ENCODE measurements around the gene GTF2A1.

Gene GTF2A1

DNA sequence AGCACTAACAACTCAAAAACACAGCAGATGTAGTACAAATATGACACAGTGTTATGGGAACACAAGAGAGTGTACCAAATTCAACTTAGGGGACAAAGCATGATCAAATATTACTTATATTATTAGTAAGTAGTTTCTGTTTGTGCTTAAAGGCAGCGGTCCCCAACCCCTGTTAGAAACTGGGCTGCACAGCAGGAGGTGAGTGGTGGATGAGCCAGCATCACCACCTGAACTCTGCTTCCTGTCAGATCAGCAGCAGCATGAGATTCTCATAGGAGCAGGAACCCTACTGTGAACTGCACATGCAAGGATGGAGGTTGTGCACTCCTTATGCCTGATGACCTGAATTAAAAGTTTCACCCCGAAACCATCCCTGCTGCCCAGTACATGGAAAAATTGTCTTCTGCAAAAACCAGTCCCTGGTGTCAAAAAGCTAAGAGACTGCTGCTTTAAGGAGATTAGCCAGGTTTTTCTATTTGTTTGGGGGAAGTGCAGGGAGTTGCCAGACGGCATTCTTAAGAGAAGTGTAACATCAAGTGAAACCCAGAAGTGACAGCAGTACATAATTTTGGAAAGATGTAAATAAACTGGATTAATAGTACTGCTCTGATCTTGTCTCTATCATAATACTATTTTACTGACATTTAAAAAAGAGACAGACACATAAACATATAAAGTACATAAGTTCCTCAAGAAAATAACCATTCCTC is 26.7 kb downstream of the GTF2A1 start:
- no peak for TF ChIP-seq JUND (IDR thresholded peaks at IDR 0.05; ENCODE audit: low read depth)
- DNase-seq (ENCODE audit: low read depth in 1 of 2, low spot score in 1 of 2) = peak in 1 of 2 experiments; percentile 19
- in situ Hi-C loops (cut with HindIII; ENCODE audit: low pct_unique_long_range_greater_than_20kb, low sequenced_read_pairs) = no loop called here

DNA sequence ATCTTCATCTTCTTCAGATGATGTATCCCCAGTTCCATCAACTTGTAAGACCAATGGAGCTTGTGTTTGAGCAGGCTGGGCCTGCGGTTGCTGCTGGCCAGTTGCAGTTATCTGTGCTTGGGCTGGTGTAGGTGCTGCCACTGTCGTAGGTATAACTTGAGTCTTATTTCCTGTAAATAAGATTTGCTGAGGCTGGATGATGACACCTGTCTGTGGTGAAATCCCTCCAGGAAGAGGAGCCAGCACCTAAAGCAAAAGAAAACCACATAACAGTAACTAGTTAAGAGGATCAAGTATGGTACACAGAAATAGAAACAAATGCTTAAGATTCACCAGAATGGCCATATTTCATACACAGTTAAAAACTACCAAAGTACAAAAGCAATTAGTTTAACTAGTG is 28.2 kb downstream of the GTF2A1 start:
- DNase-seq (ENCODE audit: low read depth in 1 of 2, low spot score in 1 of 2) = no peak
- no peak for TF ChIP-seq JUND (IDR thresholded peaks at IDR 0.05; ENCODE audit: low read depth)
- in situ Hi-C loops (cut with HindIII; ENCODE audit: low pct_unique_long_range_greater_than_20kb, low sequenced_read_pairs) = no loop called here

DNA sequence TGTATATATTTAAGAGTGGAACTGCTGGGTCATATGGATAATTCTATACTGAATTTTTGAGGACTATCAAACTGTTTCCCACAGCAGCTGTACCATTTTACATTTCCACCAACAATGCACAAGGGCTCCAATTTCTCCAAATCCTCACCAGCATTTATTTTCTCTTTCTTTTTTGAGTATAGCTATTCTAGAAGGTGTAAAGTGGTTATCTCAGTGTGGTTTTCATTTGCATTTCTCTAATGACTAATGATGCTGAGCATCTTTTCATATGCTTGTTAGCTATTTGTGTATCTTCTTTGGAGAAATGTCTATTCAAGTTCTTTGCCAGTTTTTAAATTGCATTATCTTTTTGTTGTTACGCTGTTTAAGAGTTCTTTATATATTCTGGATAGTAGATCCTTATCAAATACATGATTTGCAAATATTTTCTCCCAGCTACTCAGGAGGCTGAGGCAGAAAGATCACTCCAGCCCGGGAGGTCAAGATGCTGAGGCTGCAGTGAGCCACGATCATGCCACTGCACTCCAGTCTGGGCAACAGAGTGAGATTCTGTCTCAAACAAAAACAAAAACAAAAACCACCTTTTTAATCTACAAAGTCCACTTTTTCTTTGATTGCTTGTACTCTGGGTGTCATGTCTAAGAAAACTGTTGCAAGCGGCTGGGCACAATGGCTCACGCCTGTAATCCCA is 32.8 kb downstream of the GTF2A1 start:
- in situ Hi-C loops (cut with HindIII; ENCODE audit: low pct_unique_long_range_greater_than_20kb, low sequenced_read_pairs) = no loop called here
- no peak for DNase-seq (ENCODE audit: low read depth in 1 of 2, low spot score in 1 of 2)
- no peak for TF ChIP-seq JUND (IDR thresholded peaks at IDR 0.05; ENCODE audit: low read depth)

DNA sequence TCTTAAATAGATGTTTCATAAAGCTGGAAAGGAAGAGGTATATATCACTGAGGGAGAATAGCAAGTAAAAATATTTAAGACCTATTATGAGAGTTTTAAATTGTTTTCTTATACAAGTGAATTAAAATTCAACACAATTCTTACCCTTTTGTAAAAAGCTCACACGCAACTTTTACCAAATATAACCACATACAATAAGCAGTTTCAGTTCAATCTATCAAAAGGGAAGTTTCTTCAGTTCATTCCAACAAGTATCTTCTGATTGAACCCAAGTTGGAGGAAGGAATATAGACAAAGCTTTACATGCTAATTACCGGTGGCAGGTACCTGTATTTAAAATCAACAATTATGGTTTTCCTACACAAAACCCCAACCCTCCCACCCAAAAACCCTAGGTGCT is 41.1 kb downstream of the GTF2A1 start:
- in situ Hi-C loops (cut with HindIII; ENCODE audit: low pct_unique_long_range_greater_than_20kb, low sequenced_read_pairs) = no loop called here
- DNase-seq (ENCODE audit: low read depth in 1 of 2, low spot score in 1 of 2) = no peak
- no peak for TF ChIP-seq JUND (IDR thresholded peaks at IDR 0.05; ENCODE audit: low read depth)

DNA sequence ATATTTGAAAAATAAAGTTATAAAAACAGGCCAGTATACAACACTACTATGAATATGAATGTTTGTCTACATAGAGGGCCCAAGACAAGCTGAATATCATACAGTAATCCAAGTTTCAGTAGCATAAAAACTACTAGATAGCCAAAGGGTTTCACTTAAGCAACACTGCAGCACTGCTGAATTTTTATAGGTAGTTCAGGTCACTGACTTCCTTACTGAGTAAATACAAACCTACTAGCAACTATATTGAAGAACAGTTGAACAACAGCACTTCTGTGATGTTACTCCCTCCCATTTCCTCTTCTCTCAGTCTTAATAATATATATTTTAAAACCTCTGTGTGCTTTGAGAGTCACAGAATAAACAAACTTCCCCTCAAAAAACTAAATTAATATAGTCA is 42.7 kb downstream of the GTF2A1 start:
- no peak for DNase-seq (ENCODE audit: low read depth in 1 of 2, low spot score in 1 of 2)
- no peak for TF ChIP-seq JUND (IDR thresholded peaks at IDR 0.05; ENCODE audit: low read depth)
- in situ Hi-C loops (cut with HindIII; ENCODE audit: low pct_unique_long_range_greater_than_20kb, low sequenced_read_pairs) = no loop called here

DNA sequence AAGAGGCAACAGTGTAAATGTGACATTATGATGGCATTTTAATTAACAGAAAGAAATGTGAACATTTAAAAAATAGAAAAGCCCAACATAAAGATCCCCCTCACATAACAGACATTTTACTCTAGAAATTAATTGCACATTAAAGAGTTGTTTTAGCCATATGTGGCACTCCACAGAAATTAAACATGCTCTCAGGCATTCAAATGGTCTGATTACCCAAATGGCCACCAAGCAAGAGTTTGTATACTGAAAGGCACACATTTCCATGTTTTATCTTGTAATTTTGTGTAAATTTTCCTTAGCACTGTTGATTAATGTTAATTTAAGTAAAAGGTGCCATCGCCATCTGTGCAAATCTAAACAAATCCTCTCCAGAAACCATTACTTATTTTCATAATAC is 43.5 kb downstream of the GTF2A1 start:
- no peak for DNase-seq (ENCODE audit: low read depth in 1 of 2, low spot score in 1 of 2)
- in situ Hi-C loops (cut with HindIII; ENCODE audit: low pct_unique_long_range_greater_than_20kb, low sequenced_read_pairs) = no loop called here
- TF ChIP-seq JUND (IDR thresholded peaks at IDR 0.05; ENCODE audit: low read depth) = no peak

DNA sequence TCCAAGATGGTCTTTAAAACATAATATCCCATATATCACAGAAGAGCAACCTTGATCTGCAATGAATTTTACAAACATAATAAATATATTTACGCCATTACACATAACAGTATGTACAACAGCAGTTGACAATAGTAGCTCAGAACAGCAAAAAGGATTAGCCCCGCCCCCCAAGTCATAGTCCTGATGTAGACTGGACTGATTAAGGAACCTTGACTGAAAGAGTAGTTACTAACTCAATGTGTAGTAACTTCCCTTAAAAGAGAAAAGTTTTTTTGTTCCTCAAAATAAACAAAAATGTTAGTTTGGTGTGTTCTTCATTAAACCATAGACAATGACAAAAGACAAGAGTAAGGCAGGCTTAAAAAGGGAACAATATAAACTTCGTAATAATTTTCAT is 44.5 kb downstream of the GTF2A1 start:
- DNase-seq (ENCODE audit: low read depth in 1 of 2, low spot score in 1 of 2) = no peak
- in situ Hi-C loops (cut with HindIII; ENCODE audit: low pct_unique_long_range_greater_than_20kb, low sequenced_read_pairs) = no loop called here
- no peak for TF ChIP-seq JUND (IDR thresholded peaks at IDR 0.05; ENCODE audit: low read depth)

DNA sequence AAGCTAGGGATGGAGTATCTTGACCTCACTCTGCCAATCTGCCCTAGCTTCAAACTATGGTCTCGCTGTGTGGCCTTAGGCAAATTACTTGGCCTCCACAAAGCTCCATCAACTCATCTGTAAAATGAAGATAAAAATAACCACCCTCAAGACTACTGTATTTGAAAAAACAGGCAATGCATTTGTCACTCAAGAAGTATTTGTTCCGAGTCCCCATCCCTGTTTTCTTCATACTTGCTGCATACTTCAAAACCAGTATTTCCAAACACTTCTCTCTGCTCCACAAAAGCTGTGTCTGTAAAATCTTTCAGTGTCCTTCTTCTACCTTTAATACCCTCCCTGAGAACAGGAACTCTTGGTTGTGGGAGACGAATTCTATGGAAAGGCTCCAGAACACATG is 47.9 kb downstream of the GTF2A1 start:
- no peak for DNase-seq (ENCODE audit: low read depth in 1 of 2, low spot score in 1 of 2)
- TF ChIP-seq JUND (IDR thresholded peaks at IDR 0.05; ENCODE audit: low read depth) = no peak
- in situ Hi-C loops (cut with HindIII; ENCODE audit: low pct_unique_long_range_greater_than_20kb, low sequenced_read_pairs) = no loop called here

DNA sequence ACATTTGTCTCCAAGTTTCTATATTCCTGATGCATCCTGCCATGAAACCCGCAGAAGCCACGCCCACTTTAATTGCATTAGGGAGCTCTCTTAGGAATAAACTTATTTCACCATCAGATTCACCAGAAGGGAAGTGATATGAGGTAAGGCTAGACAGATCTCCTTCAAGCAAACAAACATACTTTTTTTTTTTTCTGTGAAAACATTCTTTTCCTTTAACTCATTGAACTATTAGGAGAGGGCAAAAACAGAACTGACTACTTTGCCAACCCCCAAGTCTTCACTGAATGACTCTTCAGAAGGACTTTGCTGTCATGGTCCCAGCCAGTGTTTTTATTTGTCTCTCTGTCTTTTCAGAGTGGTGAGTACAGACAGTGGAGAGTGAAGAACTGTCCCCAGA is 48.4 kb downstream of the GTF2A1 start:
- TF ChIP-seq JUND (IDR thresholded peaks at IDR 0.05; ENCODE audit: low read depth) = no peak
- no peak for DNase-seq (ENCODE audit: low read depth in 1 of 2, low spot score in 1 of 2)
- in situ Hi-C loops (cut with HindIII; ENCODE audit: low pct_unique_long_range_greater_than_20kb, low sequenced_read_pairs) = no loop called here

DNA sequence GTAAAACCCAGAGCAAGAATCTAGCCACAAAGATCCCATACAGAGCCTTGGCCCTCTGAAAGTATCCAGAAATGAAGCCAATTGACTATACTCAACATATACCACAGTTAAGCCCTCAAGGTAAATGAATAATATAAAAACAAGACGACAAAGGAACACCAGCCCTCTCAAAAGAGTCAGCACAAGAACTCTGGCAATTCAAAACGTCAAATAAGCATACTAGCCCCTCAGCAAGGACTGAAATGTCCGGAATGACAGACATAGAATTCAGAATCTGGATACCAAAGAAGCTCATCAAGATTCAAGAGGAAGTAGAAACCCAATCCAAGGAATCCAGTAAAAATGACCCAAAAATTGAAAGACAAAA is 49.9 kb downstream of the GTF2A1 start:
- in situ Hi-C loops (cut with HindIII; ENCODE audit: low pct_unique_long_range_greater_than_20kb, low sequenced_read_pairs) = no loop called here
- DNase-seq (ENCODE audit: low read depth in 1 of 2, low spot score in 1 of 2) = no peak
- TF ChIP-seq JUND (IDR thresholded peaks at IDR 0.05; ENCODE audit: low read depth) = no peak

DNA sequence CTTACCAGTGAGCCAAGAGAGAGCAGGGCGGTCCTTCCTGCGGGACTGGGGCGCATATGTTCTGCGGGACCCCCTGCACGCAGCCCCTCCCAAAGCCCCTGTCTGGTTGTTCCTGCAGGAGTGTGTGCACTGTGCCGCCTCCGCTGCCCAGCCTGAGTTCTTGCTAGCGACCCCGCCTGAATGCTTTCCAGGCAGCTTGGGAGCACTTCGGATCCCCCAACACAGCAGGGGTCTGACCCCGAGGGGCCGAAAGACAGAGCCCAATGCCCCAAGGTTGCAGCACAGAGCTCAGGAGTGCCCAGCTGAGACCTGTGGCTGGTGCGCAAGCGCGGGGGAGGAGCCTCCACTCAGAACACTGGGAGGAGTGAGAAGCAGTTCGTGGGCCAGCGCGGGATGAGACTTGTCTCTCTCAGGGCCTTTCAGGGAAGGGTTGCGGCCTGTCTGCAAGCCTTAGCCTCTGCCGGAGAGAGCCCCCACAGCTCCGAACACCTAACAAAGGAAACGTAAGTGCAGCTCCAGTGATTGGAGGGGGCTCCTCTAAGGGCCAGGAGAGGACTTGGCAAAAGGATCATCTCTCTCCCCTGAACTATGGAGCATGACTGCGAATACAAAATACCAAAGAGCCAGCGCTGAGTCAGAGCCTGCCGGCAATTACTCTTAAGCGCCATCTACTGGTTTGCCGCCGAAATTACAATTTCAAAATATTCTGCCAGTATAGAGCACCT is 50.5 kb downstream of the GTF2A1 start:
- in situ Hi-C loops (cut with HindIII; ENCODE audit: low pct_unique_long_range_greater_than_20kb, low sequenced_read_pairs) = no loop called here

DNA sequence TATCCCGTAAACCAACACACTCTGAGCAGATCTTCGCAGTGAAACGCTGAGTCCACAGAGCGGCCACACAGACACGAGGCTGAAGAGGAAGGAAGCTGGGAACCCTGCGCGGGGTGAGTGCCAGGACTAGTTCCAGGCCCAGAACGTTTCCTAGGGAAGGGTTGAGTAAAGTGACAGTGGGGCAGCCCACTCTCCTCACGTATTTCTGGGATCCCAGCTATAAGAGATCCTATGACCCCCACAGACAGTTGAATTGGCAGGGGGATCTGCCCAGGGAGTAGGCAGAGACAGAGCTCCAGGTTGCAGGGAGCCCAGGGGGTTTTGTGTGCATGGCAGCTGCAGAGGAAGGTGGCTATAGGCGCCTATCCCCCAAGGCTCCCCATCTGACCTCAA is 51.1 kb downstream of the GTF2A1 start:
- in situ Hi-C loops (cut with HindIII; ENCODE audit: low pct_unique_long_range_greater_than_20kb, low sequenced_read_pairs) = no loop called here
- TF ChIP-seq JUND (IDR thresholded peaks at IDR 0.05; ENCODE audit: low read depth) = no peak
- DNase-seq (ENCODE audit: low read depth in 1 of 2, low spot score in 1 of 2) = peak; percentile 10 to 17

More for the DNA sequence above, 50.5 kb downstream of the GTF2A1 start:
- DNase-seq (ENCODE audit: low read depth in 1 of 2, low spot score in 1 of 2) = peak; percentile 83 to 95
- TF ChIP-seq JUND (IDR thresholded peaks at IDR 0.05; ENCODE audit: low read depth) = peak; percentile 50; the same call in 1 of the 2 replicates

DNA sequence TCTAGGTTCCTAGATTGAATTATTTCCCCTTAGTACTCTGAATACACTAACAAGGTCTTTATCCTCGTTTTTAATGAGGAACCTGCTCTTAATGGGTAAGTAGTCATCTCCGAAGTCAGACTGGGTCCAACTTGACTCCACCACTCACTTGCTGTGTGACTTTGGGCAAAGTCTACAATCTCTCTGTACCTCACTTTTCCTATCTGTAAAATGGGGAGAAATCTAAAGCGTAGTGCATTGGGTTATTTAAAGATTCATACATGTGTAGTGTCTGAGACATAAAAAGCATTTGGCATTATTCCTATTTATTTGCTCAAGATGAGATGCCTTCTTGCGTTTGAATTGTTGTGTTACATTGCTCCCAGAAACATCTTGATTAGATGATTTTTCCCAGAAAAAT is 51.5 kb downstream of the GTF2A1 start:
- no peak for TF ChIP-seq JUND (IDR thresholded peaks at IDR 0.05; ENCODE audit: low read depth)
- in situ Hi-C loops (cut with HindIII; ENCODE audit: low pct_unique_long_range_greater_than_20kb, low sequenced_read_pairs) = no loop called here

More for the DNA sequence above, 51.5 kb downstream of the GTF2A1 start:
- no peak for DNase-seq (ENCODE audit: low read depth in 1 of 2, low spot score in 1 of 2)
